Measurements from ENCODE around the gene APOBEC2.
"Not testable (repeated sequence)": the region's sequence is repeated elsewhere in the genome, so short reads cannot be mapped to it uniquely, and the experiment has no call there.

DNA sequence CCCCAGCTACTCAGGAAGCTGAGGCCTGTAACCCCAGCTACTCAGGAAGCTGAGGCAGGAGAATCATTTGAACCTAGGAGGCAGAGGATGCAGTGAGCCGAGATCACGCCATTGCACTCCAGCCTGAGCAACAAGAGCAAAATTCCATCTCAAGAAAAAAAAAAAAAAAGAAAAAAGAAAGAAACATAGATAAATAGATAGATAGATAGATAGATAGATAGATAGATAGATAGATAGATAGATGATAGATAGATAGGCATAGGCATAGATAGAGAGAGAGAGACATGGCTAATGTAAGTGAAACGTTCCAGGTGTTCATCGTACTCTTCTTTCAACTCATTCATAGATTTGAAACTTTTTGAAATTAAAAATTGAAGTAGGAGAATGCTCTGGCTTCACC, 46.0 kb upstream of the APOBEC2 start:
- TF ChIP-seq, protein P1, sequence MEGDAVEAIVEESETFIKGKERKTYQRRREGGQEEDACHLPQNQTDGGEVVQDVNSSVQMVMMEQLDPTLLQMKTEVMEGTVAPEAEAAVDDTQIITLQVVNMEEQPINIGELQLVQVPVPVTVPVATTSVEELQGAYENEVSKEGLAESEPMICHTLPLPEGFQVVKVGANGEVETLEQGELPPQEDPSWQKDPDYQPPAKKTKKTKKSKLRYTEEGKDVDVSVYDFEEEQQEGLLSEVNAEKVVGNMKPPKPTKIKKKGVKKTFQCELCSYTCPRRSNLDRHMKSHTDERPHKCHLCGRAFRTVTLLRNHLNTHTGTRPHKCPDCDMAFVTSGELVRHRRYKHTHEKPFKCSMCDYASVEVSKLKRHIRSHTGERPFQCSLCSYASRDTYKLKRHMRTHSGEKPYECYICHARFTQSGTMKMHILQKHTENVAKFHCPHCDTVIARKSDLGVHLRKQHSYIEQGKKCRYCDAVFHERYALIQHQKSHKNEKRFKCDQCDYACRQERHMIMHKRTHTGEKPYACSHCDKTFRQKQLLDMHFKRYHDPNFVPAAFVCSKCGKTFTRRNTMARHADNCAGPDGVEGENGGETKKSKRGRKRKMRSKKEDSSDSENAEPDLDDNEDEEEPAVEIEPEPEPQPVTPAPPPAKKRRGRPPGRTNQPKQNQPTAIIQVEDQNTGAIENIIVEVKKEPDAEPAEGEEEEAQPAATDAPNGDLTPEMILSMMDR (conservative IDR thresholded peaks at IDR 0.05): not testable (repeated sequence)
- not testable (repeated sequence) for TF ChIP-seq ZFX (IDR thresholded peaks at IDR 0.05)
